WTC11 (cell line): ENCODE data around the gene TRAPPC10. TPM values are rescaled to one million over a fixed set of nuclear protein-coding genes. Genes with fewer than 3 reads are reported as not detected.

ENCODE experiments used
- ATAC-seq: fragments of 200-7000 bp; cut with Tn5 transposase; 2 replicates; pipeline ENCODE4 v1.10.0; 2021; ENCODE audit warnings: mild to moderate bottlenecking, moderate library complexity
- CTCF ChIA-PET: fragments of 300-600 bp; sonication (Branson Sonifier 250); formaldehyde crosslinking; loops from one replicate; lab custom pipeline; 2021; ENCODE audit warnings: antibody characterized with exemption; lab: Charles Lee
- POLR2A ChIA-PET: fragments of 350-600 bp; sonication (Branson Sonifier 250); formaldehyde crosslinking; loops from one replicate; lab custom pipeline; 2021; ENCODE audit warnings: antibody characterized with exemption; lab: Charles Lee
- DNase-seq: peaks from one replicate; pipeline ENCODE4 v3.0.0; 2021; ENCODE audit warnings: low spot score
- H3K27ac Mint-ChIP-seq: 2 replicates; pipeline ENCODE4 v1.8.0; 2021; ENCODE audit warnings: mixed read lengths
- H3K27me3 Mint-ChIP-seq: 2 replicates; pipeline ENCODE4 v1.8.0; 2021; ENCODE audit warnings: low read depth, mild to moderate bottlenecking, moderate library complexity, mixed read lengths
- H3K36me3 Mint-ChIP-seq: 2 replicates; pipeline ENCODE4 v1.8.0; 2021; ENCODE audit warnings: mixed read lengths
- H3K4me1 Mint-ChIP-seq: 2 replicates; pipeline ENCODE4 v1.8.0; 2022; ENCODE audit warnings: mixed read lengths
- H3K4me3 Mint-ChIP-seq: 2 replicates; pipeline ENCODE4 v1.8.0; 2021; ENCODE audit warnings: mild to moderate bottlenecking, moderate library complexity, mixed read lengths
- H3K9me3 Mint-ChIP-seq: 2 replicates; pipeline ENCODE4 v1.8.0; 2021; ENCODE audit warnings: mixed read lengths
- HMGA2 ChIP-seq: fragments of 250-450 bp; sonication (Bioruptor Pico); IDR thresholded peaks from 2 replicates; pipeline ENCODE4 v1.4.0; 2021; ENCODE audit warnings: mild to moderate bottlenecking, moderate library complexity
- PRDM15 ChIP-seq: sonication (generic); formaldehyde crosslinking; IDR thresholded peaks from 2 replicates; pipeline ENCODE4 v1.8.0; 2022; ENCODE audit warnings: missing genetic modification reagents
- RELA ChIP-seq: sonication (generic); formaldehyde crosslinking; IDR thresholded peaks from 2 replicates; pipeline ENCODE4 v1.8.1; 2022; ENCODE audit warnings: missing genetic modification reagents, mild to moderate bottlenecking, borderline replicate concordance
- SOX15 ChIP-seq: fragments of 250-450 bp; sonication (Bioruptor Pico); IDR thresholded peaks from 2 replicates; pipeline ENCODE4 v1.9.0; 2021; ENCODE audit warnings: mild to moderate bottlenecking
- USF1 ChIP-seq: sonication (generic); formaldehyde crosslinking; IDR thresholded peaks from 2 replicates; pipeline ENCODE4 v1.8.0; 2022; ENCODE audit warnings: mild to moderate bottlenecking, missing genetic modification reagents
- USF2 ChIP-seq: sonication (generic); formaldehyde crosslinking; IDR thresholded peaks from 2 replicates; pipeline ENCODE4 v1.8.1; 2023; ENCODE audit warnings: mild to moderate bottlenecking, missing genetic modification reagents, moderate library complexity
- ZNF281 ChIP-seq: sonication (generic); formaldehyde crosslinking; IDR thresholded peaks from 2 replicates; pipeline ENCODE4 v1.8.0; 2023; ENCODE audit warnings: mild to moderate bottlenecking, missing genetic modification reagents
- ZNF532 ChIP-seq: fragments of 250-450 bp; sonication (Bioruptor Pico); IDR thresholded peaks from 2 replicates; pipeline ENCODE4 v1.9.0; 2021; ENCODE audit warnings: mild to moderate bottlenecking, borderline replicate concordance
- total RNA-seq: library from RNA; stranded (reverse); gene quantifications from 3 replicates; pipeline ENCODE4 v1.2.3, GENCODE V29; 2021
- TF ChIP-seq, protein P1 (sequence below): sonication (generic); formaldehyde crosslinking; IDR thresholded peaks from 2 replicates; pipeline ENCODE4 v1.8.0; 2023; ENCODE audit warnings: missing genetic modification reagents, mild to moderate bottlenecking, borderline replicate concordance
- TF ChIP-seq, protein P2 (sequence below): sonication (generic); formaldehyde crosslinking; IDR thresholded peaks from 2 replicates; pipeline ENCODE4 v1.8.1; 2023; ENCODE audit warnings: mild to moderate bottlenecking, moderate library complexity, missing genetic modification reagents

Gene TRAPPC10
- total RNA-seq, 1 experiment from 2014 or later = 34.5 TPM

- peaks cover 17% of the 10 kb centered on the region for H3K36me3 Mint-ChIP-seq
- TF ChIP-seq ZNF532 = no peak
- TF ChIP-seq USF1 = no peak
- TF ChIP-seq, protein P1, sequence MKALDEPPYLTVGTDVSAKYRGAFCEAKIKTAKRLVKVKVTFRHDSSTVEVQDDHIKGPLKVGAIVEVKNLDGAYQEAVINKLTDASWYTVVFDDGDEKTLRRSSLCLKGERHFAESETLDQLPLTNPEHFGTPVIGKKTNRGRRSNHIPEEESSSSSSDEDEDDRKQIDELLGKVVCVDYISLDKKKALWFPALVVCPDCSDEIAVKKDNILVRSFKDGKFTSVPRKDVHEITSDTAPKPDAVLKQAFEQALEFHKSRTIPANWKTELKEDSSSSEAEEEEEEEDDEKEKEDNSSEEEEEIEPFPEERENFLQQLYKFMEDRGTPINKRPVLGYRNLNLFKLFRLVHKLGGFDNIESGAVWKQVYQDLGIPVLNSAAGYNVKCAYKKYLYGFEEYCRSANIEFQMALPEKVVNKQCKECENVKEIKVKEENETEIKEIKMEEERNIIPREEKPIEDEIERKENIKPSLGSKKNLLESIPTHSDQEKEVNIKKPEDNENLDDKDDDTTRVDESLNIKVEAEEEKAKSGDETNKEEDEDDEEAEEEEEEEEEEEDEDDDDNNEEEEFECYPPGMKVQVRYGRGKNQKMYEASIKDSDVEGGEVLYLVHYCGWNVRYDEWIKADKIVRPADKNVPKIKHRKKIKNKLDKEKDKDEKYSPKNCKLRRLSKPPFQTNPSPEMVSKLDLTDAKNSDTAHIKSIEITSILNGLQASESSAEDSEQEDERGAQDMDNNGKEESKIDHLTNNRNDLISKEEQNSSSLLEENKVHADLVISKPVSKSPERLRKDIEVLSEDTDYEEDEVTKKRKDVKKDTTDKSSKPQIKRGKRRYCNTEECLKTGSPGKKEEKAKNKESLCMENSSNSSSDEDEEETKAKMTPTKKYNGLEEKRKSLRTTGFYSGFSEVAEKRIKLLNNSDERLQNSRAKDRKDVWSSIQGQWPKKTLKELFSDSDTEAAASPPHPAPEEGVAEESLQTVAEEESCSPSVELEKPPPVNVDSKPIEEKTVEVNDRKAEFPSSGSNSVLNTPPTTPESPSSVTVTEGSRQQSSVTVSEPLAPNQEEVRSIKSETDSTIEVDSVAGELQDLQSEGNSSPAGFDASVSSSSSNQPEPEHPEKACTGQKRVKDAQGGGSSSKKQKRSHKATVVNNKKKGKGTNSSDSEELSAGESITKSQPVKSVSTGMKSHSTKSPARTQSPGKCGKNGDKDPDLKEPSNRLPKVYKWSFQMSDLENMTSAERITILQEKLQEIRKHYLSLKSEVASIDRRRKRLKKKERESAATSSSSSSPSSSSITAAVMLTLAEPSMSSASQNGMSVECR (CRISPR knock-in tag) = no peak
- TF ChIP-seq SOX15 (CRISPR knock-in tag) = no peak
- TF ChIP-seq ZNF281 (CRISPR knock-in tag) = no peak
- TF ChIP-seq RELA (CRISPR knock-in tag) = no peak
- no peak for TF ChIP-seq PRDM15 (CRISPR knock-in tag)
- TF ChIP-seq, protein P2, sequence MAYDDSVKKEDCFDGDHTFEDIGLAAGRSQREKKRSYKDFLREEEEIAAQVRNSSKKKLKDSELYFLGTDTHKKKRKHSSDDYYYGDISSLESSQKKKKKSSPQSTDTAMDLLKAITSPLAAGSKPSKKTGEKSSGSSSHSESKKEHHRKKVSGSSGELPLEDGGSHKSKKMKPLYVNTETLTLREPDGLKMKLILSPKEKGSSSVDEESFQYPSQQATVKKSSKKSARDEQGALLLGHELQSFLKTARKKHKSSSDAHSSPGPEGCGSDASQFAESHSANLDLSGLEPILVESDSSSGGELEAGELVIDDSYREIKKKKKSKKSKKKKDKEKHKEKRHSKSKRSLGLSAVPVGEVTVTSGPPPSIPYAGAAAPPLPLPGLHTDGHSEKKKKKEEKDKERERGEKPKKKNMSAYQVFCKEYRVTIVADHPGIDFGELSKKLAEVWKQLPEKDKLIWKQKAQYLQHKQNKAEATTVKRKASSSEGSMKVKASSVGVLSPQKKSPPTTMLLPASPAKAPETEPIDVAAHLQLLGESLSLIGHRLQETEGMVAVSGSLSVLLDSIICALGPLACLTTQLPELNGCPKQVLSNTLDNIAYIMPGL (CRISPR knock-in tag) = no peak
- TF ChIP-seq USF2 (CRISPR knock-in tag) = no peak
- no peak for TF ChIP-seq HMGA2
- TF ChIP-seq, all 79 proteins: peak for 0
- Mint-ChIP-seq H3K4me1 (no peaks in the 10 kb centered on the region), H3K27ac (no peak overlapping the region), H3K4me3 (no peak overlapping the region), H3K27me3 (no peaks in the 10 kb centered on the region), H3K9me3 (no peaks in the 10 kb centered on the region)
- ATAC-seq (no peak), DNase-seq (no peak)
- ChIA-PET CTCF (no interaction called here), POLR2A (no interaction called here)
These were observed 27.7 kb downstream of the TRAPPC10 start for GRCh38 chr21:44039828-44040227.
